OCI-LY1 (cell line): ENCODE measurements around the gene ZNF441.
"Not testable (repeated sequence)": the region's sequence is repeated elsewhere in the genome, so short reads cannot be mapped to it uniquely, and the experiment has no call there.

Source experiments
- H2AFZ ChIP-seq: fragments of 200-600 bp; sonication (generic), shearing (Covaris generic); 2 replicates; pipeline ENCODE4 v1.6.0; 2014; ENCODE audit warnings: antibody characterized with exemption, mild to moderate bottlenecking, low read length
- H3F3A ChIP-seq: fragments of 200-600 bp; sonication (generic), shearing (Covaris generic); 2 replicates; pipeline ENCODE4 v1.6.0; 2014; ENCODE audit warnings: mild to moderate bottlenecking, antibody characterized with exemption, low read length, moderate library complexity; ENCODE audit not compliant: insufficient read depth
- H3K27ac ChIP-seq: fragments of 200-600 bp; sonication (generic); 2 replicates; pipeline ENCODE4 v1.5.1; 2014; ENCODE audit warnings: low read length, mixed run types, mild to moderate bottlenecking, low read depth; ENCODE audit not compliant: poor library complexity, severe bottlenecking
- H3K27me3 ChIP-seq: fragments of 200-600 bp; sonication (generic); 2 replicates; pipeline ENCODE4 v1.6.0; 2014; ENCODE audit warnings: antibody characterized with exemption, mild to moderate bottlenecking, low read length, moderate library complexity; ENCODE audit not compliant: insufficient read depth
- H3K36me3 ChIP-seq: fragments of 200-600 bp; sonication (generic); 2 replicates; pipeline ENCODE4 v1.6.1; 2014; ENCODE audit warnings: mild to moderate bottlenecking, antibody characterized with exemption, low read length, moderate library complexity, mixed read lengths; ENCODE audit not compliant: insufficient read depth
- H3K4me1 ChIP-seq: fragments of 200-600 bp; sonication (generic); 2 replicates; pipeline ENCODE4 v1.5.1; 2014; ENCODE audit warnings: mild to moderate bottlenecking, low read length, moderate library complexity; ENCODE audit not compliant: insufficient read depth, severe bottlenecking
- H3K4me2 ChIP-seq: fragments of 200-600 bp; sonication (generic), shearing (Covaris generic); 2 replicates; pipeline ENCODE4 v1.6.1; 2014; ENCODE audit warnings: low read length
- H3K4me3 ChIP-seq: fragments of 200-600 bp; sonication (generic); 2 replicates; pipeline ENCODE4 v1.5.1; 2014; ENCODE audit warnings: low read length, low read depth, mild to moderate bottlenecking, mixed read lengths; ENCODE audit not compliant: poor library complexity, severe bottlenecking
- H3K79me2 ChIP-seq: fragments of 200-600 bp; shearing (Covaris generic); 2 replicates; pipeline ENCODE4 v1.6.1; 2016; ENCODE audit warnings: mixed run types, low read length, mixed read lengths; ENCODE audit not compliant: insufficient read depth
- H3K9ac ChIP-seq: fragments of 200-600 bp; sonication (generic), shearing (Covaris generic); 2 replicates; pipeline ENCODE4 v1.6.1; 2014; ENCODE audit warnings: mild to moderate bottlenecking, low read length, mixed read lengths
- H3K9me2 ChIP-seq: fragments of 200-600 bp; sonication (generic), shearing (Covaris generic); 2 replicates; pipeline ENCODE4 v1.6.1; 2014; ENCODE audit warnings: low read depth, mild to moderate bottlenecking, low read length, mixed read lengths
- H3K9me3 ChIP-seq: fragments of 200-600 bp; shearing (Covaris generic); 2 replicates; pipeline ENCODE4 v1.6.1; 2014; ENCODE audit warnings: low read length, mixed read lengths
- H4K20me1 ChIP-seq: fragments of 200-600 bp; sonication (generic), shearing (Covaris generic); 2 replicates; pipeline ENCODE4 v1.6.0; 2016; ENCODE audit warnings: mild to moderate bottlenecking, low read length; ENCODE audit not compliant: insufficient read depth
- EZH2 ChIP-seq: fragments of 200-600 bp; sonication (generic), shearing (Covaris generic); IDR thresholded peaks from 2 replicates; pipeline ENCODE4 v1.8.0; 2017; ENCODE audit warnings: borderline replicate concordance, mixed run types, mild to moderate bottlenecking, antibody characterized with exemption, low read length, moderate library complexity, mixed read lengths
- TF ChIP-seq, protein P1 (sequence below): fragments of 200-600 bp; sonication (generic), shearing (Covaris generic); IDR thresholded peaks from 2 replicates; pipeline ENCODE4 v1.5.1; 2017; ENCODE audit warnings: mild to moderate bottlenecking, antibody characterized with exemption, low read length, moderate library complexity, mixed read lengths

ZNF441 gene

DNA sequence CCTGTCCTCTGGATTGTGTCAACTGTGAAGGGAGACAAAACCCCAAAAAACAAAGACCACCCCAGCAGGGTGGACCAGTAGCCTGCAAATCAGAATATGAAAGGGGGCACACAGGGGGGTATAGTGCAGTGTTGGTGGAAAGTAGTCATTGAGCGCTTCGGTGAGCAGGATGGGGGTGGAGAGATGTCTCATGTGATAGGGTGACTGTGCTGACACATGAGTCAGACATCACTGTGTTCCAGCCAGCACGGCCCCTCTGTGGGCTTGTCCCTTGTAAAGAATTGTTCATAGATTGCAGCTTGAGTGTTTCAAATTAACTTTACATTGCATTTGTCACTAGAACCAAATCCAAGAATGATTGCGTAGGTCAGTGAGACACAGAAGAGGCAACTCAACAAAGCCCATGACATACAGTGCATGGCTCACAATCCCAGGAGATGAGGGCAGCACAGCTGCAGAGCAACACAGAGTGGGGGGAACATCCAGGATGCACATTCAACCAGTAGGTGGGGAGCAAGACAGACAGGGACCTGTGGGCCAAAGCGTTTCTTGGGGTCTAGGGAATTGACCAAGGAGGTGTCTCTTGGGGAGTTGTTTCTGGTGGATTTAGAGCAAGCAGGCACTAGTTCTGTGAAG, 54.8 kb downstream of the ZNF441 start:
- Histone ChIP-seq H3K9ac (no peak overlapping the region), H3K4me3 (no peak overlapping the region), H3K4me1 (no peaks in the 10 kb centered on the region), H3K27me3 (no peaks in the 10 kb centered on the region), H3K4me2 (no peak overlapping the region), H3K9me3 (no peaks in the 10 kb centered on the region), H3K27ac (no peak overlapping the region), H3F3A (no peaks in the 10 kb centered on the region), H3K36me3 (peaks cover 21% of the 10 kb centered on the region), H2AFZ (no peak overlapping the region), H3K9me2 (no peaks in the 10 kb centered on the region), H3K79me2 (no peaks in the 10 kb centered on the region), H4K20me1 (no peaks in the 10 kb centered on the region)
- TF ChIP-seq, protein P1, sequence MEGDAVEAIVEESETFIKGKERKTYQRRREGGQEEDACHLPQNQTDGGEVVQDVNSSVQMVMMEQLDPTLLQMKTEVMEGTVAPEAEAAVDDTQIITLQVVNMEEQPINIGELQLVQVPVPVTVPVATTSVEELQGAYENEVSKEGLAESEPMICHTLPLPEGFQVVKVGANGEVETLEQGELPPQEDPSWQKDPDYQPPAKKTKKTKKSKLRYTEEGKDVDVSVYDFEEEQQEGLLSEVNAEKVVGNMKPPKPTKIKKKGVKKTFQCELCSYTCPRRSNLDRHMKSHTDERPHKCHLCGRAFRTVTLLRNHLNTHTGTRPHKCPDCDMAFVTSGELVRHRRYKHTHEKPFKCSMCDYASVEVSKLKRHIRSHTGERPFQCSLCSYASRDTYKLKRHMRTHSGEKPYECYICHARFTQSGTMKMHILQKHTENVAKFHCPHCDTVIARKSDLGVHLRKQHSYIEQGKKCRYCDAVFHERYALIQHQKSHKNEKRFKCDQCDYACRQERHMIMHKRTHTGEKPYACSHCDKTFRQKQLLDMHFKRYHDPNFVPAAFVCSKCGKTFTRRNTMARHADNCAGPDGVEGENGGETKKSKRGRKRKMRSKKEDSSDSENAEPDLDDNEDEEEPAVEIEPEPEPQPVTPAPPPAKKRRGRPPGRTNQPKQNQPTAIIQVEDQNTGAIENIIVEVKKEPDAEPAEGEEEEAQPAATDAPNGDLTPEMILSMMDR, result no peak
- TF ChIP-seq EZH2, result no peak

DNA sequence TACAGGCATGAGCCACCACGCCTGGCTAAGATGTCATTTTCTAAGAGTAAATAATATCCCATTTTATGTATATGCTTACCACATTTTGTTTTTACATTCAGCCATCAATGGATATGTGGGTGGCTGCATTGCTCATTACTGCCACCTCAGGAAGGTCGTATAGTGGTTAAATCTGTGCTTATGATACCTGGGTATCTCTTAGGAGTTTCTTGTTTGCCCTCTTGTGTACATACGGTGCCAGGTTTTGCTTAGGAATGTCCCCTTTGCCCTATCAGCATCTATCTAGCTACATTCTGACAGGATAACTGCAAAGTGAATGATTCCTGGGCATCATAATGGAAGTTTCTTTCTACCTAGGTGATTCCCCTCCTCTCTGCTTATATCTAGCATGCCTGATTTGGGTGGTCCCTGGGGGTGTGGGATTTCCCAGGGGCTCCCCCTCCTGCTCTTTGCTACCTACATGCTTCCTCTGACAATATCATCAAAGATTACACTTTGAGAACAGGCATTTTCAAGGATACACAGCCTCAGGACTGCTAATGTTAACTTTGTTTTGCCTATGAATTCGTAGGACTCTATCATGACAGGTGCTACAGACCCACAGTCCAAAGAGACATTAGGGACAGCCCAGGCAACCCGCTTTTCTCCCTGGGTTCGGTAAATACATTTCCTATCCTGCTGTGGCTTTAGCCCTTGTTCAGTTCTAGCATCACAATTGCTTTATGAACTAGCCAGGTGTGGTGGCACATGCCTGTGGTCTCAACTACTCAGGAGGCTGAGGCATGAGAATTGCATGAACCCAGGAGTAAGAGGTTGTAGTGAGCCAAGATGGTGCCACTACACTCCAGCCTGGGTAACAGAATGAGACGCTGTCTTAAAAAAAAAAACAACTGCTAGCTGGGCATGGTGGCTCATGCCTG, 62.4 kb downstream of the ZNF441 start:
- H3K4me1 ChIP-seq, H4K20me1 ChIP-seq, H3K4me2 ChIP-seq, H3F3A ChIP-seq, H3K27me3 ChIP-seq, H2AFZ ChIP-seq, H3K9ac ChIP-seq, H3K27ac ChIP-seq, H3K9me2 ChIP-seq, H3K79me2 ChIP-seq, H3K4me3 ChIP-seq: not testable (repeated sequence)
- H3K36me3 ChIP-seq, result peaks cover 56% of the 10 kb centered on the region
- H3K9me3 ChIP-seq, result peaks cover 18% of the 10 kb centered on the region

GRCh38 chr19:11832253-11832912, 65.6 kb downstream of the ZNF441 start:
- Histone ChIP-seq H3K9ac (no peak overlapping the region), H3K4me1 (no peaks in the 10 kb centered on the region), H3K27me3 (no peaks in the 10 kb centered on the region), H2AFZ (no peak overlapping the region), H3K9me2 (no peaks in the 10 kb centered on the region), H3K36me3 (peaks cover 54% of the 10 kb centered on the region), H3K27ac (no peak overlapping the region), H3K4me2 (no peak overlapping the region), H3F3A (no peaks in the 10 kb centered on the region), H4K20me1 (no peaks in the 10 kb centered on the region), H3K79me2 (no peaks in the 10 kb centered on the region), H3K4me3 (no peak overlapping the region), H3K9me3 (peaks cover 18% of the 10 kb centered on the region)
- TF ChIP-seq EZH2, result no peak
- TF ChIP-seq, protein P1, result no peak
